DOHH2 (cell line): Measurements from ENCODE around the gene CLEC2A.
A peak's percentile ranks its signal among the peaks of the same experiment; 100 is the strongest.

Source experiments
- H3F3A ChIP-seq: fragments of 200-600 bp; sonication (generic), shearing (Covaris generic); 2 replicates; pipeline ENCODE4 v1.6.0; 2016; ENCODE audit warnings: antibody characterized with exemption, mild to moderate bottlenecking; ENCODE audit not compliant: control insufficient read depth, insufficient read depth
- H3K27ac ChIP-seq: fragments of 200-600 bp; sonication (generic); 2 replicates; pipeline ENCODE4 v1.5.1; 2014; ENCODE audit warnings: low read depth, mild to moderate bottlenecking, low read length, moderate library complexity
- H3K27me3 ChIP-seq: fragments of 200-600 bp; sonication (generic); 2 replicates; pipeline ENCODE4 v1.6.1; 2014; ENCODE audit warnings: mild to moderate bottlenecking, low read length, mixed read lengths; ENCODE audit not compliant: control insufficient read depth
- H3K36me3 ChIP-seq: fragments of 200-600 bp; sonication (generic); 2 replicates; pipeline ENCODE4 v1.6.1; 2014; ENCODE audit warnings: mild to moderate bottlenecking, low read length, moderate library complexity, mixed read lengths; ENCODE audit not compliant: control insufficient read depth
- H3K4me1 ChIP-seq: fragments of 200-600 bp; sonication (generic); 2 replicates; pipeline ENCODE4 v1.6.1; 2014; ENCODE audit warnings: mild to moderate bottlenecking, low read length, mixed read lengths; ENCODE audit not compliant: control insufficient read depth
- H3K4me2 ChIP-seq: fragments of 200-600 bp; sonication (generic); 2 replicates; pipeline ENCODE4 v1.6.0; 2014; ENCODE audit warnings: mild to moderate bottlenecking, low read length, moderate library complexity
- H3K4me3 ChIP-seq: fragments of 200-600 bp; sonication (generic); 2 replicates; pipeline ENCODE4 v1.5.1; 2014; ENCODE audit warnings: mild to moderate bottlenecking, low read length, mixed read lengths
- H3K79me2 ChIP-seq: fragments of 200-600 bp; sonication (generic); 2 replicates; pipeline ENCODE4 v1.6.1; 2014; ENCODE audit warnings: mild to moderate bottlenecking, low read length, mixed read lengths; ENCODE audit not compliant: control insufficient read depth
- H3K9me2 ChIP-seq: fragments of 200-600 bp; sonication (generic); replicated peaks from 2 replicates; pipeline ENCODE4 v1.6.1; 2014; ENCODE audit warnings: mild to moderate bottlenecking, low read length, mixed read lengths; ENCODE audit not compliant: control insufficient read depth
- H3K9me3 ChIP-seq: fragments of 200-600 bp; sonication (generic); 2 replicates; pipeline ENCODE4 v1.6.1; 2014; ENCODE audit warnings: antibody characterized with exemption, low read length, mixed read lengths; ENCODE audit not compliant: control insufficient read depth, insufficient read depth
- H4K20me1 ChIP-seq: fragments of 200-600 bp; sonication (generic); 2 replicates; pipeline ENCODE4 v1.6.0; 2014; ENCODE audit warnings: low read depth, mild to moderate bottlenecking, antibody characterized with exemption, low read length, moderate library complexity; ENCODE audit not compliant: control insufficient read depth, insufficient read depth
- EZH2phosphoT487 ChIP-seq: fragments of 200-600 bp; sonication (generic); IDR thresholded peaks from 2 replicates; pipeline ENCODE4 v1.6.1; 2017; ENCODE audit warnings: borderline replicate concordance, mild to moderate bottlenecking, antibody characterized with exemption, low read length, moderate library complexity, mixed read lengths
- TF ChIP-seq, protein P1 (sequence below): fragments of 200-600 bp; sonication (generic); IDR thresholded peaks from one replicate; pipeline ENCODE4 v1.5.1; 2014; ENCODE audit warnings: antibody characterized with exemption, mild to moderate bottlenecking, low read depth, low read length; ENCODE audit not compliant: poor library complexity, severe bottlenecking

CLEC2A gene

DNA sequence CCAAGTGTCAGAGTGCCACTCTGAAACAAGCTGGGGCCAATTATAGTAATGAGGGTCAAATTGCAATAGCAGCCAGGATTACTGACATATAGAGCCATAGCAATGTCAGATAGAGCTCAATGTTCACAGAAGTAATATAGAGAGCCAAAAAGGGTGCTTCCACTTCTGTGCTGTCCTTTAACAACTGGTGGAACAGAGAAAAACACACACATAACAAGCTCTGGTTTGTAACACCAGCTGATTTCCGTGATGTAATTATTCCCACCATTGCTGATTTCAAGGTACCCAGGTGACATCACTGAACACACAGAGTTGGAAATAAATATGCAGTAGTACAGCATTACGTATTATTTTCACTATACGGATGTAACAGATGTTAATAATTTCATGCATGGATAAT, 60.0 kb downstream of the CLEC2A start:
- H3K4me2 ChIP-seq, result no peak overlapping the region
- peaks cover 16% of the 10 kb centered on the region for H3K4me1 ChIP-seq
- peaks cover 19% of the 10 kb centered on the region for H3K27me3 ChIP-seq
- H3K4me3 ChIP-seq, result no peak overlapping the region
- TF ChIP-seq, protein P1, sequence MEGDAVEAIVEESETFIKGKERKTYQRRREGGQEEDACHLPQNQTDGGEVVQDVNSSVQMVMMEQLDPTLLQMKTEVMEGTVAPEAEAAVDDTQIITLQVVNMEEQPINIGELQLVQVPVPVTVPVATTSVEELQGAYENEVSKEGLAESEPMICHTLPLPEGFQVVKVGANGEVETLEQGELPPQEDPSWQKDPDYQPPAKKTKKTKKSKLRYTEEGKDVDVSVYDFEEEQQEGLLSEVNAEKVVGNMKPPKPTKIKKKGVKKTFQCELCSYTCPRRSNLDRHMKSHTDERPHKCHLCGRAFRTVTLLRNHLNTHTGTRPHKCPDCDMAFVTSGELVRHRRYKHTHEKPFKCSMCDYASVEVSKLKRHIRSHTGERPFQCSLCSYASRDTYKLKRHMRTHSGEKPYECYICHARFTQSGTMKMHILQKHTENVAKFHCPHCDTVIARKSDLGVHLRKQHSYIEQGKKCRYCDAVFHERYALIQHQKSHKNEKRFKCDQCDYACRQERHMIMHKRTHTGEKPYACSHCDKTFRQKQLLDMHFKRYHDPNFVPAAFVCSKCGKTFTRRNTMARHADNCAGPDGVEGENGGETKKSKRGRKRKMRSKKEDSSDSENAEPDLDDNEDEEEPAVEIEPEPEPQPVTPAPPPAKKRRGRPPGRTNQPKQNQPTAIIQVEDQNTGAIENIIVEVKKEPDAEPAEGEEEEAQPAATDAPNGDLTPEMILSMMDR, result no peak
- no peak for TF ChIP-seq EZH2phosphoT487
- H3K27ac ChIP-seq, result no peak overlapping the region
- H4K20me1 ChIP-seq, result no peaks in the 10 kb centered on the region
- H3K79me2 ChIP-seq, result no peaks in the 10 kb centered on the region
- no peaks in the 10 kb centered on the region for H3K9me3 ChIP-seq
- H3K9me2 ChIP-seq, result no peaks in the 10 kb centered on the region
- no peaks in the 10 kb centered on the region for H3F3A ChIP-seq
- no peaks in the 10 kb centered on the region for H3K36me3 ChIP-seq

DNA sequence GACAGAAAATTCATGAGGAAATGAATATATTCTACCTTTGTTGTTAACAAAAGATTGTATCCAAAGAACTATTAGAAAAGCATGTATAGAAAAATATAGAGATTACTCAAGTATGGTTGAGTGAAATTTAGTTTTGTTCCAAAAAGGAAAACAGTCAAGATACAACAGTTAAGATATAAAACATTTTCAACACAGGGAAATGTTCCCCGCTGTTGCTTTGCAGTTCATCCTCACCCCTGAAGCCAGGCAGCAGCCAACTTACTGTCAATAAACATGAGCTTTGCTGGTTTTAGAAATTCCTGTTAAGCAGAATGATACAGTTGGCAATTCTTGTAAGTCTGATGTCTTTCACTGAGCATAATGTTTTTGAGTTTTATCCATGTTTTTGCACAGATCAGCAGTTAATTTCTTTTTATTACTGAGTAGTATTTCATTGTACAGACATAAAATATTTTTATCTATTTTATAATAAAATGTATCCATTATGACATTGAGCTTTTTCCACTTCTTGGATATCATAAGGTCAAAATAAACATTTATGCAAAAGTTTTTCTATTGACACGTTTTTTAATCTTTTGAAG, 61.8 kb downstream of the CLEC2A start:
- no peak overlapping the region for H3K4me3 ChIP-seq
- H3K36me3 ChIP-seq, result no peaks in the 10 kb centered on the region
- no peaks in the 10 kb centered on the region for H3K9me2 ChIP-seq
- no peaks in the 10 kb centered on the region for H3K9me3 ChIP-seq
- H3K4me1 ChIP-seq, result peaks cover 22% of the 10 kb centered on the region
- no peaks in the 10 kb centered on the region for H3F3A ChIP-seq
- TF ChIP-seq EZH2phosphoT487, result no peak
- TF ChIP-seq, protein P1, result no peak
- peaks cover 19% of the 10 kb centered on the region for H3K27me3 ChIP-seq
- H3K27ac ChIP-seq, result no peak overlapping the region
- no peaks in the 10 kb centered on the region for H4K20me1 ChIP-seq
- peak overlapping the region; percentile 68 for H3K4me2 ChIP-seq
- H3K79me2 ChIP-seq, result no peaks in the 10 kb centered on the region

DNA sequence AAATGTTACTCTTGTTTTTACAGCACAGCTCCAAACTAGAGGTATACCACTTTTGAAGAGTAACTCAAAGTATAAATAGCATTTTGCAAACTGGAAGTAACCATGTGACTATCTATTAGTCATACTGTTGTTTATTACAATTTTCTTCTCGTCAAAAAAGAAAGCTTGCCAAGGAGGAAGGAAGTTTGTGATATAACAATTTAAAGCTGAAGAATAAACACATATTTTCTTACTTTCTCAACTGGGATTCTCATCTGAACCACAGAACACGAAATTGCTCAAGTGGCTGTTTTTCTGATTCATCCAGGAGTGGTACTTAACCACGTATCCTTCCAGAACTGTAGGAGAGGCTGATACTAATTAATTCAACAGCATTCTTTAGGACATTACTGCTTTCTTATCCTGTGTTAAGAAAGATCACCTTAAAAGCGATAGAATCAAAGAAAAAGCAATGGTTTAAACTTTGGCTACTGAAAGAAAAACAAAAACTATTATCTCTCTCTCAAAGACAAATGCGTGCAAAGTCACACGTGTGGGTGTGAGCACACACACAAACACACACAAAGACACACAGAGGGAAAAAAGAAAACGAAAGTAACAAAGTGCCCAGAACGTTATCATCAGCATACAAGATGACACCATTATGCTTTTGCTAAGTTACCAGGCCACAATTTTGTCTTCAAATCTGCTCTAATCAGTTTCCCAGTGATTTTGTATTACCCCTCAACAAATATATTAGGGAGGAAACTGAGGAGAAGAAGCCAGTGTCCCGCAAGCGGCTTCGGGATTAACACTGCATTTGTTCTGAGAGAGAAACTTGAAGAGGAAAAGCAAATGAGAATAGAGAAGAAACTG, 62.6 kb downstream of the CLEC2A start, which contains the start of gene CLEC2B:
Gene CLEC2B (minus strand): TSS at position 48 of the 855 bp plus-strand sequence.
- Histone ChIP-seq H3K9me3 (no peaks in the 10 kb centered on the region), H4K20me1 (no peaks in the 10 kb centered on the region), H3K27me3 (peaks cover 19% of the 10 kb centered on the region), H3K9me2 (no peaks in the 10 kb centered on the region), H3F3A (no peaks in the 10 kb centered on the region), H3K27ac (no peak within 1 kb of the TSS), H3K36me3 (no peaks in the 10 kb centered on the region), H3K4me1 (peaks cover 22% of the 10 kb centered on the region), H3K4me2 (peak within 1 kb of the TSS; percentile 68), H3K79me2 (no peaks in the 10 kb centered on the region), H3K4me3 (peak within 1 kb of the TSS; percentile 64)
- TF ChIP-seq, protein P1, result no peak
- TF ChIP-seq EZH2phosphoT487, result no peak; the same call in 1 of the 2 replicates
